Measurements from ENCODE around the gene POLDIP2. TPM values are rescaled to one million over a fixed set of nuclear protein-coding genes. Genes with fewer than 3 reads are reported as not detected.

Gene POLDIP2
- total and polyA plus RNA-seq, 7 donors: 172 to 299 (median 196) TPM

DNA sequence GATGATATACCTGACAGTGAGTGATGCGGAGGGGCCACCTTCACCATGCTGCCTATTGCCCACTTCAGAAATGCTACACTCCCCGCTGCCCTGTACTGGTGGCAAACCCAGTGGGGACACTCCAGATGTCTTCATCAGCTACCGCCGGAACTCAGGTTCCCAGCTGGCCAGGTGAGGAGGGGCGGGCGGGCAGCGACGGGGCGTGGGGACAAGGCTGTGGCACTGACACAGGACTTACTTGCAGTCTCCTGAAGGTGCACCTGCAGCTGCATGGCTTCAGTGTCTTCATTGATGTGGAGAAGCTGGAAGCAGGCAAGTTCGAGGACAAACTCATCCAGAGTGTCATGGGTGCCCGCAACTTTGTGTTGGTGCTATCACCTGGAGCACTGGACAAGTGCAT lies 30.8 kb upstream of the POLDIP2 start:
- Histone ChIP-seq H3K36me3 (ENCODE audit: insufficient read depth in 1 of 2, low read depth in 1 of 2) (peaks cover 3 to 46% of the 10 kb centered on the region in 2 donors), H3K4me1 (no peaks in the 10 kb centered on the region), H3K27me3 (ENCODE audit: insufficient read depth in 3 of 3, low read length in 2 of 3) (peaks cover 0 to 5% (median 0%) of the 10 kb centered on the region in 3 donors), H3K9me3 (no peaks in the 10 kb centered on the region), H3K27ac (no peak overlapping the region), H3K4me3 (no peak overlapping the region)
- TF ChIP-seq, protein P1, sequence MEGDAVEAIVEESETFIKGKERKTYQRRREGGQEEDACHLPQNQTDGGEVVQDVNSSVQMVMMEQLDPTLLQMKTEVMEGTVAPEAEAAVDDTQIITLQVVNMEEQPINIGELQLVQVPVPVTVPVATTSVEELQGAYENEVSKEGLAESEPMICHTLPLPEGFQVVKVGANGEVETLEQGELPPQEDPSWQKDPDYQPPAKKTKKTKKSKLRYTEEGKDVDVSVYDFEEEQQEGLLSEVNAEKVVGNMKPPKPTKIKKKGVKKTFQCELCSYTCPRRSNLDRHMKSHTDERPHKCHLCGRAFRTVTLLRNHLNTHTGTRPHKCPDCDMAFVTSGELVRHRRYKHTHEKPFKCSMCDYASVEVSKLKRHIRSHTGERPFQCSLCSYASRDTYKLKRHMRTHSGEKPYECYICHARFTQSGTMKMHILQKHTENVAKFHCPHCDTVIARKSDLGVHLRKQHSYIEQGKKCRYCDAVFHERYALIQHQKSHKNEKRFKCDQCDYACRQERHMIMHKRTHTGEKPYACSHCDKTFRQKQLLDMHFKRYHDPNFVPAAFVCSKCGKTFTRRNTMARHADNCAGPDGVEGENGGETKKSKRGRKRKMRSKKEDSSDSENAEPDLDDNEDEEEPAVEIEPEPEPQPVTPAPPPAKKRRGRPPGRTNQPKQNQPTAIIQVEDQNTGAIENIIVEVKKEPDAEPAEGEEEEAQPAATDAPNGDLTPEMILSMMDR (IDR thresholded peaks at IDR 0.05): no peak
- intact Hi-C loops (cut with DNase I): no loop called here
- WGBS, 3 donors: 94 to 96% (median 96%) methylated on average over 11 of the region's 11 CpGs
- ATAC-seq: no peak
- no peak for DNase-seq

DNA sequence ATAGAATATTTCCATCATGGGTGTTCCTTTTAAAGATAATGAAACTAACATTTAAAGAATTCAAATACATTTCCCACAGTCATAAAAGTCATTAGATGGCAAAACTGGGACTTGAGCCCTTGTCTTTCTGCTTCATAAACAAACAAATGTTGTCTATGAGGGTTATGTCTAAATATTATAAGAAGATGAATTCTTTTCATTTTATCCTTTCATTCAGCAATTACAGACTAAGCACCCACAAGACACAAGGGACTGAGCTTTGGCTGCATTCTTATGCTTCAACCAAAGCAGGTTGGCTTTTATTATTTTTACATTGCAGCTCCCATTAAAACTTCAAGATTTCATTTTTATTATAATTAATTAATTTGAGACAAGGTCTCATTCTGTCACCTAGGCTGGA lies 29.1 kb upstream of the POLDIP2 start:
- DNase-seq: no peak
- no peaks in the 10 kb centered on the region for H3K9me3 ChIP-seq
- TF ChIP-seq, protein P1 (IDR thresholded peaks at IDR 0.05): no peak
- intact Hi-C loops (cut with DNase I): no loop called here
- H3K27ac ChIP-seq: no peak overlapping the region
- H3K4me1 ChIP-seq: no peaks in the 10 kb centered on the region
- H3K27me3 ChIP-seq (ENCODE audit: insufficient read depth in 3 of 3, low read length in 2 of 3): peaks cover 0 to 5% (median 0%) of the 10 kb centered on the region in 3 donors
- no peak overlapping the region for H3K4me3 ChIP-seq
- peaks cover 3 to 36% of the 10 kb centered on the region in 2 donors for H3K36me3 ChIP-seq (ENCODE audit: insufficient read depth in 1 of 2, low read depth in 1 of 2)
- ATAC-seq: no peak

DNA sequence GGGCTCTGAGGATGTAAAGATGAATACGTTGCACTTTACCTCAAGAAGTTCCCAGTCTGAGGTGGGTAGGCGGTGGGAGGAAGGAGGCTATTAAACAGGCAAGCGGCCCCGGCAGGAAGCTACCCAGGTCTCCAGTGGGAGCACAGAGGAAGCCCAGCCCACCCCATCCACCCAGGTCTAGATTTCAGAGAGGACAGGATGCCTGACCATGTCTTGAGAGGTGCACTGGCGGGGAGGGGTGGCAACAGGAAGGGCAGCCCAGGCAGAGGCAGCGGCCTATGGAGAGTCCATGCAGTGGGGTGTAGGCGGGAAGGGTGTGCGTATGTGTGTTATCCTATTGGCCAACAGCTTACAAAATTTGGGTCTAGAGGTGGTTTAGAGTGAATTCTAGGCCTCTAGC lies 28.1 kb upstream of the POLDIP2 start:
- Histone ChIP-seq H3K4me1 (no peaks in the 10 kb centered on the region), H3K27ac (no peak overlapping the region), H3K36me3 (ENCODE audit: insufficient read depth in 1 of 2, low read depth in 1 of 2) (peaks cover 3 to 28% of the 10 kb centered on the region in 2 donors), H3K9me3 (no peaks in the 10 kb centered on the region), H3K27me3 (ENCODE audit: insufficient read depth in 3 of 3, low read length in 2 of 3) (peaks cover 0 to 5% (median 0%) of the 10 kb centered on the region in 3 donors), H3K4me3 (no peak overlapping the region)
- ATAC-seq: no peak
- intact Hi-C loops (cut with DNase I): no loop called here
- TF ChIP-seq, protein P1 (IDR thresholded peaks at IDR 0.05): no peak
- WGBS, 3 donors: 80 to 87% (median 85%) methylated on average over 8 of the region's 8 CpGs
- peak in 1 of 2 donors; percentile 43 for DNase-seq

DNA sequence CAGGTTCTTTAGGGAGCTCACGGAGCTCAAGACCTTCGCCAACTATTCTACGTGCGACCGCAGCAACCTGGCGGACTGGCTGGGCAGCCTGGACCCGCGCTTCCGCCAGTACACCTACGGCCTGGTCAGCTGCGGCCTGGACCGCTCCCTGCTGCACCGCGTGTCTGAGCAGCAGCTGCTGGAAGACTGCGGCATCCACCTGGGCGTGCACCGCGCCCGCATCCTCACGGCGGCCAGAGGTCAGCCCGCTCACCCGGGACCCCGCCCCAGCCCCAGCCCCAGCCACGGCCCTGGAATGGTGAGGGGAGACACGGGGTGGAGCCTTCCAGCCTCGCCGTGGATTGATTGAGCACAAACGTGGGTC lies 27.7 kb upstream of the POLDIP2 start:
- ATAC-seq: no peak
- no peaks in the 10 kb centered on the region for H3K4me1 ChIP-seq
- peak overlapping the region; percentile 54 for H3K4me3 ChIP-seq
- H3K27me3 ChIP-seq (ENCODE audit: insufficient read depth in 3 of 3, low read length in 2 of 3): peaks cover 0 to 5% (median 0%) of the 10 kb centered on the region in 3 donors
- peak in 1 of 2 donors; percentile 36 for DNase-seq
- WGBS, 3 donors: 41 to 54% (median 52%) methylated on average over 28 to 29 of the region's 29 CpGs
- H3K9me3 ChIP-seq: no peaks in the 10 kb centered on the region
- TF ChIP-seq, protein P1 (IDR thresholded peaks at IDR 0.05): no peak
- H3K27ac ChIP-seq: no peak overlapping the region
- intact Hi-C loops (cut with DNase I): no loop called here
- peaks cover 3 to 26% of the 10 kb centered on the region in 2 donors for H3K36me3 ChIP-seq (ENCODE audit: insufficient read depth in 1 of 2, low read depth in 1 of 2)

All from psoas muscle (tissue), 8 donors.